T follicular helper cell (primary cell): ENCODE results near the gene TSKS.
"Not testable (repeated sequence)": the region's sequence is repeated elsewhere in the genome, so short reads cannot be mapped to it uniquely, and the experiment has no call there.

Source experiments
- DNase-seq: peaks from one replicate; pipeline ENCODE4 v3.0.0-alpha.2; 2020; ENCODE audit warnings: low read depth

TSKS gene

DNA sequence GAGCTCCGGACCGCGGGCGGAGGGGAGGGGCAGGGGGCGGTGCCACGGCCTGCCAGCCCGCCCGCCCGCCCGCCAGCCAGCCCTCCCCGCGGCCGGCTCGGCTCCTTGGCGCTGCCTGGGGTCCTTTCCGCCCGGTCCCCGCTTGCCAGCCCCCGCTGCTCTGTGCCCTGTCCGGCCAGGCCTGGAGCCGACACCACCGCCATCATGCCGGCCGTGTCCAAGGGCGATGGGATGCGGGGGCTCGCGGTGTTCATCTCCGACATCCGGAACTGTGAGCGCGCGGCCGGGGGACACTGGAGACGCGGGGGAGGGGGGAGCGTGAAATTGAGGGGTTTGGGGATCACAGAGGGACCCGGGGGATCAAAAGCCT is 3.8 kb upstream of the TSKS start, which contains the start of gene AP2A1:
Gene AP2A1 (plus strand): TSS at position 72 of the 370 bp plus-strand sequence. CDS start 133 bp downstream, at position 205.
- DNase-seq: no peak

- DNase-seq: peak; percentile 99
Measured at GRCh38 chr19:49766007-49766929, 3.2 kb upstream of the TSKS start.

GRCh38 chr19:49764341-49764740 is 1.2 kb upstream of the TSKS start:
- no peak for DNase-seq

- no peak for DNase-seq
Measured at GRCh38 chr19:49761625-49762311, 1.3 kb downstream of the TSKS start.

DNA sequence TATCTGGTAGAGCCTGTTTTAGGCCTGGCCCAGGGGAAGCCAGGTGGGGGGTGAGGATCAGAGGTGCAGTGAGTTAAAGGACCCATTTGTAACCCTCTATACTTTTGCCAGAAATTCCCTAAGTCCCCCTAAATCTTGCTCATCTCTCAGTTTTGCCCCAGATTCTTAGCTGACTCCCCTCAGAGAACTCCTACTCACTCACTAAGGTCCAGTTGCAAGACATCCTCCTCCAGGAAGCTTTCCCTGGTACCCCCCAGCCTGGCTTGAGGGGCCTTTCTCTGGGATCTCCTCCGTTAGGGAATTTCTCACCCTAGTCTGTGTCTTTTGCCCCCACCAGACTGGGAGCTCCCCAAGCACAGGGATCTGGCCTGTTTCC is 1.9 kb downstream of the TSKS start:
- no peak for DNase-seq

DNA sequence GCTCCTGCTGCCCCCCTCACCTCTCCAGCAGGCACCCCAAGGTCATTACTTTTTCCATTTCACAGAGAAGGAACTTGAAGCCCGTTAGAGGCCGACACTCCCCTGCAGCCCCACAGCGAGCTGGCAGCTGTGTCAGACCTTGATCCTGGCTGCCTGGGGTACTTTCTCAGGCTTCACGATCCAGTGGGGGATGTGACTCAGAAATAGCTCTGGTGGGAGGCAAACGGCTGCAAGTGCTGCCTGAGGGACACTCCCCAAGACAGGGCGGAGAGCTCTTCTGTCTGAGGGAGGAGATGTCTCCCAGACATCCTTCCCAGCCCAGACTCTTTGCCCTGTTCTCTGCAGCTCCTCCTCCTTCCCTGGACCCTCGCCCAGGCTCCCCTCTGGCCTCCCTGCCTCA is 4.8 kb downstream of the TSKS start:
- DNase-seq: no peak

- DNase-seq: no peak
Measured at GRCh38 chr19:49755956-49756355, 7.2 kb downstream of the TSKS start.

GRCh38 chr19:49752701-49753100 is 10.4 kb downstream of the TSKS start:
- no peak for DNase-seq

DNA sequence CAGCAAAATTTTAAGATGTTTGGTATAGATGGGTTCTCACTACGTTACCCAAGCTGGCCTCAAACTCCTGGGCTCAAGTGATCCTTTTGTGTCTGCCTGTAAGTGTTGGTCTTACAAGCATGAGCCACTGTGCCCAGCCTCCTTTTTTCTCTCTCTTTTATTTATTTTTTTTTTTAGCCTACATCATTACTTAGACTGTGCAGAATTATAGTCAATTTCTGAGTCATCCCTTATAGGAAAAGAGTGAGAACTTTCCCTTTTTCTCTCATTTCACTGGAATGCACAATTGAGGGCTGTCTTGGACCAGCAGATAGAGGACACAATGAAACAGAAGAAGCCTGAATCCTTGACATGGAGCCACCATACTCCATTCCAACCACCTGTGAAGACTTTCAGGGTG is 13.3 kb downstream of the TSKS start:
- no peak for DNase-seq

DNA sequence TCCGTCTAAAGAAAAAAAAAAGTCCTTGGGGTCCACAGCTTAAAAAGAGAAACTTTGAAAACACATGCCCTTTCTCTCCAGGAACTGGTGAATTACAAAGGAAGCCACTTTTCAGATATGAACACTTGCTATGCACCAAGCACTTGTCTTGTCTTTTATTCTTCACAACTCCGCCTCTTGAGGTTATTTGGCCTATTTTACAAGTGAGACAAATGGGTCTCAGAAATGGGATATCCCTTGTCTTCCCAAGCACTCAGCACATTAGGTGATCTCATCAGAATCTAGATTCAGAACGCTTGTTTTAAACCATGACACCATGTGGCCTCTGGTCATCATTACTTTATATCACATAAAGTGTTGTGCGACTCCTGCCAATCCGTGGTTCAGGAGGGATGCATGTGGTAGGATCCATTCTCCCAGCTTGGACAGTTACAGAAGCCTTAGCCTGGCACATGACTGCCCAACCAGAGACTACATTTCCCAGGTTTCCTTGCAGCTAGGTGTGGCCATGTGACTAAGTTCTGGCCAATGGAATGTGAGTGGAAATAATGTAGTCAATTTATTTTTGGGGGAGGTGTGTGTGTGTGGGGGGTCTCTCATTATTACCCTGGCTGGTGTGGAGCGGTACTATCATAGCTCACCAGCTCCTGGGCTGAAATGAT is 13.9 kb downstream of the TSKS start:
- no peak for DNase-seq

DNA sequence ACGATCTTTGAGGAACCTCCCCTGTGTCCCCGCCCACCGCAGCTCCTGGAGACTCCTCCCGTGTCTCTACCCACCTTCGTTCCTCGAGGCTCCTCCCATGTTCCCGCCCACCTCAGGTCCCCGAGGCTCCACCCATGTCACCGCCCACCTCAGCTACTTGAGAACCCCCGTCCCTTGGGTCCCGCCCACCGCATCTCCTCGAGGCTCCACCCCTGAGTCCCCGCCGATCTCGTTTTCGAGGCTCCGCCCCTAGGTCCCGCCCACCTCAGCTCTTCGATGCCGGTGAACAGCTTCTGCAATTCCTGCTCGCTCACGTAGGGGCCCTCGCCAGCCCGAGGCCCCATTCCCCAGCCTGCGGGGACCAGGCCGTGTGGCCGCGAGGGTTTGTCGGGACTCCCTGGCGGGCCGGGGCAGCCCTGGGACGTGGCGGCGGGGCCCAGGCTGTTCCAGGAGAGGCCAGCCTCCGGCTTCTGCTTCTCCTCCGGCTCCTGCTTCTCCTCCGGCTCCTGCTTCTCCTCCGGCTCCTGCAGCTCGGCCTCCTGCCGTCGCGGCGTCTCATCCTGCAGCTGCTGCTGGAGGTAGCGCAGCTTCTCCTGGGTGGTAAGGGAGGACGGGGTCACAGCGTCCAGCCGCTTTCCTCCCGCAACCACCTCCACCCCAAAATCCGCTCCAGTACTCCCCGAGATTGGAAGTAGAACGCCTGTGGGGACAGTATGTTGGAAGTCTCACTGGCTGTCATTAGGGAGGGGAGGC is 16.7 kb downstream of the TSKS start:
- peak; percentile 52 for DNase-seq

DNA sequence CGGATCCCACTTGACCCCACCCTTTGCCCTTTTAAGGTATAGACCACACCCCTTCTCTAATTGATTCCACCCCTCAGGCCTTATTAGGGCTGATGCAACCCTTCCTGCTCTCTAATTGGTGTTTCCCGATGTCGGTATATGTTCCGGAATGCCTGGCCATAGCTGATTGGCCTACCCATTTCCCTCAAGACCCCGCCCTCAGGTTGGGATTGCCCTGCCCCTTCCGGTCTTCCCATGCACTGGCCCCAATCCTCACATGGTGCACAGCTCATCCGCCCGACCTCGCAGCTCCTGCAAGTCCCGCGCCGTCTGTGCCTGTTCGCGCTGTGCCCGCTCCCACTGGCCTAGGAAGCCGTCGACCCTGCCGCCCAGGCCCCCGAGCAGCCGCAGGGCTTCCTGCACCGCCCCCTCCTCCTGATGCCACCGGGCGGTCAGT is 18.1 kb downstream of the TSKS start:
- DNase-seq: no peak

GRCh38 chr19:49741210-49741844 is 21.8 kb downstream of the TSKS start:
- no peak for DNase-seq

DNA sequence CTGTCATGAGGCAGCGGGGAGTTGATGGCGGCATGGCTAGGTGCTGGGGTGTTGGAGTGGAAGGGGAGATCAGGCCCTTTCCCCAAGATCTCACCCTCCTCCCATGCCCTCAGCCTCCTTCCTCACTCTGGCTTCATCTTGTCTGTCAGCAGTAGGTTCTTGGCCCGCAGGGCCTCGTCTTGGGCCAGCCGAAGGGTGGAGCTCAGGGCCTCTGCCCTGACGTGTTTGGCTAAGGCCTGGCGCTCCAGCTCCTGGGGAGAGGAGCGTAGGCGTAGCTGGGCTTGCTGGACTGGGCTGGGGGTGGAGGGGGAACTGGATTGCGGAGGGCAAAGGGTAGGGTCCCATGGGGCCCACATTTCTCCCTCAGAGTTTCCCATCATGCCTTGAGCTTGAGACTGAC is 23.2 kb downstream of the TSKS start:
- no peak for DNase-seq

- no peak for DNase-seq
Measured at GRCh38 chr19:49739098-49739497, 24.0 kb downstream of the TSKS start.

GRCh38 chr19:49738268-49738667 is 24.8 kb downstream of the TSKS start:
- no peak for DNase-seq

GRCh38 chr19:49730166-49730565 is 32.9 kb downstream of the TSKS start:
- DNase-seq: no peak

GRCh38 chr19:49727217-49728030 is 35.7 kb downstream of the TSKS start:
- no peak for DNase-seq

DNA sequence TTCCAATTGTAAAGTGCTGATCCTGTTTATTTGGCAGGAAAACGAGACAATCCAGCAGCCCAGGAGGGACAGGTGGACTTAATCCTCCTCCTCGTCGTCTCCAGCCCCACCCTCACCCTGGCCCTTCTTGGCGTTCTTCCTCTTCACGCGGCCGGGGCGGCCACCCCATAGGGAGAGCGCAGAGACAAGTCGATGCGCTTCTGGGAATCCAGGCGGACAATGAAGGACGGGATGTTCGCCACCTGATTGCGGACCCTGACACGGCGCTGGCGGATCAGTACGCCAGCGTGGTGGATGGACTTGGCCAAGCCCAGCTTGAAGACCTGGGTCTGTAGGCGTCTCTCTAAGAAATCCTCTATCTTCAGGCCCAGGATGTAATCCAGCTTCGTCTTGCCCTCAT is 43.7 kb downstream of the TSKS start:
- DNase-seq: not testable (repeated sequence)

- DNase-seq: no peak
Measured at GRCh38 chr19:49718991-49719390, 44.1 kb downstream of the TSKS start.

DNA sequence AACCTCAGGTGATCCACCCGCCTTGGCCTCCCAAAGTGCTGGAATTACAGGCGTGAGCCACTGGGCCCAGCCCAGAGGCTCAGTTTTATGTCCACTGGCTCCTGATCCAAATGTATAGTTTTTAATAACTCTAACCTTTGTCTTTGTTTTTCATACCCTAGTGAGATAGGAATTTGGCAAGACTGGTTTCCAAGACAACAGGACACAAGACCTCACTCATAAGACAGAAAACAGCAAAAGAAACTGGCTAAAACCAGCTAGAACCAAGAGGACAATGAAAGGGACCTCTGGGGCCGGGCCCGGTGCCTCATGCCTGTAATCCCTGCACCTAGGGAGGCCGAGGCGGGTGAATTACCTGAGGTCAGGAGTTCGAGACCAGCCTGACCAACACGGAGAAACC is 44.6 kb downstream of the TSKS start:
- no peak for DNase-seq
